ENCODE data around the gene ATF5.

DNA sequence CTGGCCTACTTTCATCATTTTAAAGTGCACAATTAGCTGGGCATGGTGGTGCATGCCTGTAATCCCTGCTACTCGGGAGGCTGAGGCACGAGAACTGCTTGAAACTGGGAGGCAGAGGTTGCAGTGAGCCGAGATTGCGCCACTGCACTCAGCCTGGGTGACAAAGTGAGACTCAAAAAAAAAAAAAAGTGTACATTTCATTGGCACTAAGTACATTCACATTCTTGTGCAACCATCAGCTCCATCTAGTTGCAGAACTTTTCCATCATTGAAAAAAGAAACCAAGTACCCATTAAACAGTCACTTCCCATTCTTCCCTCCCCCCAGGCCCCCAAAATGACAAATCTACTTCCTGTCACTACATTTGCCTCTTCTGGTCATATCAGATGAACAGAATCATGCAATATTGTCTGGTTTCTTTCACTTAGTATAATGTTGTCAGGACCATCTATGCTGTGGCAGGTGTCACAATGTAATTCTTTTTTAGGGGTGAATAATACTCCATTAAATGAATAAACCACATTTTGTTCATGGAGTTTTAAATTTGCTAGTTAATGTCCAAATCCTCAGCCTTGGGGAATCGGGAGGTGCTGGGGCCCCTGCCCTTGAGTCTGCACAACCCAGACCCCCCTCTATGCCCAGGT is 39.4 kb downstream of the ATF5 start:
- TF ChIP-seq, protein P1, sequence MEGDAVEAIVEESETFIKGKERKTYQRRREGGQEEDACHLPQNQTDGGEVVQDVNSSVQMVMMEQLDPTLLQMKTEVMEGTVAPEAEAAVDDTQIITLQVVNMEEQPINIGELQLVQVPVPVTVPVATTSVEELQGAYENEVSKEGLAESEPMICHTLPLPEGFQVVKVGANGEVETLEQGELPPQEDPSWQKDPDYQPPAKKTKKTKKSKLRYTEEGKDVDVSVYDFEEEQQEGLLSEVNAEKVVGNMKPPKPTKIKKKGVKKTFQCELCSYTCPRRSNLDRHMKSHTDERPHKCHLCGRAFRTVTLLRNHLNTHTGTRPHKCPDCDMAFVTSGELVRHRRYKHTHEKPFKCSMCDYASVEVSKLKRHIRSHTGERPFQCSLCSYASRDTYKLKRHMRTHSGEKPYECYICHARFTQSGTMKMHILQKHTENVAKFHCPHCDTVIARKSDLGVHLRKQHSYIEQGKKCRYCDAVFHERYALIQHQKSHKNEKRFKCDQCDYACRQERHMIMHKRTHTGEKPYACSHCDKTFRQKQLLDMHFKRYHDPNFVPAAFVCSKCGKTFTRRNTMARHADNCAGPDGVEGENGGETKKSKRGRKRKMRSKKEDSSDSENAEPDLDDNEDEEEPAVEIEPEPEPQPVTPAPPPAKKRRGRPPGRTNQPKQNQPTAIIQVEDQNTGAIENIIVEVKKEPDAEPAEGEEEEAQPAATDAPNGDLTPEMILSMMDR (IDR thresholded peaks at IDR 0.05): no peak
- TF ChIP-seq POLR2A (IDR thresholded peaks at IDR 0.05): no peak

Measured in right lobe of liver (tissue), 4 donors.